Forelimb muscle (tissue), 1 donor: ENCODE data around the gene RAB43. TPM values are rescaled to one million over a fixed set of nuclear protein-coding genes. Genes with fewer than 3 reads are reported as not detected.
"Not testable (repeated sequence)": the region's sequence is repeated elsewhere in the genome, so short reads cannot be mapped to it uniquely, and the experiment has no call there.

Experiments used
- DNase-seq: peaks from one replicate; pipeline ENCODE4 v3.0.0-alpha.2; 2013; ENCODE audit warnings: low read depth
- polyA plus RNA-seq: library from polyadenylated mRNA; unstranded; fragments of 120-200 nt; gene quantifications from one replicate; pipeline ENCODE4 v1.2.1, GENCODE V29; 2013; ENCODE audit not compliant: insufficient read length

RAB43 gene
- 2.7 TPM for polyA plus RNA-seq

- no peak for DNase-seq
Observed at GRCh38 chr3:129121792-129122411, at the start of gene RAB43. TSS of gene RAB43 (minus strand) at chr3:129121804. CDS start at chr3:129121489, 315 bp downstream.

GRCh38 chr3:129166579-129167332, 45.2 kb upstream of the RAB43 start:
- DNase-seq = no peak

- DNase-seq = not testable (repeated sequence)
Observed at GRCh38 chr3:129165594-129165993, 44.0 kb upstream of the RAB43 start.

DNA sequence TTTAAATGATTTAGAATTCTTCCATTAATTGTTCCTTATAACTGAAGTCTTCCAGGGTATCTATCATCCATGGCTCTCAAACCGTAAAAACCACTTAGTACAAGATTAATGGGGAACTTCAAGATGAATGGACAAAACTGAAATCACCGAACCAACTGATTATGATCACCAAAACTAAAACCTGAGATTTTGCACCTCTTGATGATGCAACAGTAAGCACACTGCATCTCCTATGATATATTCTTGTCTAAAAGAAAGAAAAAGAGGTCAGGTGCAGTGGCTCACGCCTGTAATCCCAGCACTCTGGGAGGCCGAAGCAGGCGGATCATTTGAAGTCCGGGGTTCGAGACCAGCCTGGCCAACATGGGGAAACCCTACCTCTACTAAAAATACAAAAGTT, 42.9 kb upstream of the RAB43 start:
- DNase-seq = no peak

- no peak for DNase-seq
Observed at GRCh38 chr3:129162729-129163579, 41.4 kb upstream of the RAB43 start.

DNA sequence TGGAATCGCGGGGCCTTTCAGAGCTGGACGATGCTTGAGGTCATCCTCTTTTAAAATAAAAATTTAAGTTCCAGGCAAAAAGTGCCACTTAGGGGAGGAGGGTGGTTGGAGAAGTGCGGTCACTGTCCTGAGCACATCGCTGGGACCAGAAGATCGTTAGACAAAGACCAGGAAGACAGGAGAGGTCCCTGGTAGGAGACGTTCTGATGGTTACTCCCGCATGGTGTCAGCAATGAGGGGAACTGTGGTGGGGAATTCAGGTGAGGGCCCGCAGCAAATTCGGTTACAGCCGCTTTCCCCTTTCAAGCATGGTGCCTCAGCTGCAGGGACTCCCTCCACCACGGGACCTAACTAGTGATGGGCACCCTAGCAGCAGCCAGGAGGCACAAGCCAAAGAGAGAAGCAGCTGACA, 40.3 kb upstream of the RAB43 start:
- no peak for DNase-seq

DNA sequence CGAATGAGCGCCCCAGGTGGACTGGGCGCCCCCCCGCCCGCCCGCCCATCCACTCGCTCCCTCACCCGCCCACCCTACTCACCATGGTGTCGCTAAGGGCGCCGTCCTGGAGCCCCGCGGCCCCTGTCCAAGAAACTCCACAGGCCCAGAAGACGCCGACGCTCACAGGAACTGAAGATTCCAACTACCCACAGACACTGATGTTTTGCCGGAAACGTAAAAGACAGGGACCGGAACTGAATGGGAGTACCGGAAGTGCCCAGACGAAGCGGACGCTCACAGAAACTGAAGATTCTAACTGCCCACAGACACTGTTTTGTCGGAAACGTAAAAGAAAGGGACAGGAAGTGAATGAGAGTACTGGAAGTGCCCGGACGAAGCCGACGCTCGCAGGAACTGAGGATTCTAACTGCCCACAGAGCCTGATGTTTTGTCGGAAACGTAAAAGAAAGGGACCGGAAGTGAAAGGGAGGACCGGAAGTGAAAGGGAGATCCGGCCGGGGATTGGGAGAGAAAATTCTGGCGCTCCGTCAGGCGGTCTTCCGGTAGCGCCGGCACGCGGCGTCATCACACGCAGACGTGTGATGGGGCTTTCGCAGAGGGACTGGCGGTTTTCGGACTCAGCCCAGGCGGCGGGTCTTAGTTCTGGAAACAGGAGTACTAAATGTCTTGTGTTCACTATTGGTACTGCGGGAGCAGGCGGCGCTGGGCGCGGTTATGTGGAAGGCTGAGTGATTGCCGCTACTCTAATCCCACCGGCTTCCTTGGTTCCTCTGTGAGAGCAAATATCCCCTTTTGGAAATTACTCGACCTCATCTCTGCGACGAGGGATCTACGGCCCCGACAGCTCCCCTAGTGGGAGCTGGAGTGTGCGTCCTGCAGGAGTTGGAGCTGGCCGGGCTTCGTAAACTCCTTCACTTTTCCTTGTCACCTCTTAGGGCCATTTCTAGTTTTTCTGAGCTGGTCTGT, 39.6 kb upstream of the RAB43 start, which contains the start of gene ISY1:
Gene ISY1, minus strand, starts transcription at position 173 of the 969 bp plus-strand sequence. Its CDS starts 88 bp downstream, at position 85.
- peak; percentile 95 for DNase-seq

- no peak for DNase-seq
Observed at GRCh38 chr3:129144786-129145185, 23.2 kb upstream of the RAB43 start.

DNA sequence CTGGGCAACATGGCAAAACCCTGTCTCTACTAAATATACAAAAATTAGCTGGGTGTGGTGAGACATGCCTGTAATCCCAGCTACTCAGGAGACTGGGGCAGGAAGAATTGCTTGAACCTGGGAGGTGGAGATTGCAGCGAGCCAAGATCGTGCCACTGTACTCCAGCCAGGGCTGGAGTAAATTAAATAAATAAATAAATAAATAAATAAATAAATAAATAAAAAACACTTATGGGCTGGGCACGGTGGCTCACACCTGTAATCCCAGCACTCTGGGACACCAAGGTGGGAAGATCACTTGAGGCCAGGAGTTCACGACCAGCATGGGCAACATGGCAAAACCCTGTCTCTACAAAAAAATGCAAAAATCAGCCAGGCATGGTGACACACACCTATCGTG, 19.4 kb upstream of the RAB43 start:
- not testable (repeated sequence) for DNase-seq

DNA sequence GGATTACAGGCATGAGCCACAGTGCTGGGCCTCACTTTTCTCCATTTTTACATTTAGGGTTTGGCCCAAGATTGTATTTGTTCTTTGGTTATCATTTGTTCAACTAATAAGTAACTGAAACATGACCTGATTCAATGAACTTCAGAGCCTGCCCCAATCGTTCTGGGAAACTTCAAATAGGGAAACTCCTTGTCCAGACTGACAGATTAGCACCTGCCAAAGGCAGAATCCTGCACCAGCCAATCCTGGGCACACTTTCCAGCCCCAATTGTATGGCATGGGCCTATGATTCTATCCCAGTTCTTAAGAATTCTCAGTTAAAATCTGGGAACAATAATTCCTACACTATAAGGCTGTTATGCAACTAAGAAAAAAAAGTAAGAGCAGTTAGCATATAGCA, 18.3 kb upstream of the RAB43 start:
- no peak for DNase-seq

GRCh38 chr3:129136275-129136674, 14.7 kb upstream of the RAB43 start:
- DNase-seq = not testable (repeated sequence)

DNA sequence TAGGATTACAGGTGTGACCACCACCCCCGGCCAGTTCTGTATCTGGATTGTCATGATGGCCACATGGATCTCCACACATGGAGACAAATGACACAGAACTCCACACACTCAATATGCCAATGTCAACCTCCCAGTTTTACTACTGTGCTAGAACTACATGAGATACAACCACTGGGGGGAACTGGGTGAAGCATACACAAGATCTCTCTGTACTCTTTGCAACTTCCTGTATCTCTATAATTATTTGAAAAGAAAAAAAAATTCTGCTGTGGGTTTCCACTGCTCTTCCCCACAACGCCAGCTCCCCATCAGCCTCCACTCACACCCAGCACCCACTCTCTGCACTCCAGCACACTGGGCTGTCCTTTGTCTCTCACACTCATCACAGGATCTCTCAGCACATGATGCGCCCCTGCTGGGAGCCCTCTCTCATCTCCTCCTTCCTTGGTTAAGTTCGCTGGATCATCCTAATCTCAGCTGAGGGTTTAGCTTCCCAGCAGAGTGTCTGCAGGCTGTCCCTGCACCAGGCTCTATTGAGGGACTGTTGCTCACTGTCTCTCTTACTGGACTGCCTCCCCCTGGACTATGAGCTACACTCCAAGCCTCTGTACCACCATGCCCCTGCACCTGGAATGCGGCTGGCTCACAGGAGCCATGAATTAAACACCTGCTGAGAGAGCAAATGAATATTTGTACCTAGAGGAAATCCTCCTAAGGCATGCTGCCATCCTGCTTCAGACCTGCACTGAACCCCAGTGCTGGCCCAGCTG, 10.7 kb upstream of the RAB43 start:
- DNase-seq = no peak

GRCh38 chr3:129131465-129132088, 10.0 kb upstream of the RAB43 start:
- DNase-seq = no peak

DNA sequence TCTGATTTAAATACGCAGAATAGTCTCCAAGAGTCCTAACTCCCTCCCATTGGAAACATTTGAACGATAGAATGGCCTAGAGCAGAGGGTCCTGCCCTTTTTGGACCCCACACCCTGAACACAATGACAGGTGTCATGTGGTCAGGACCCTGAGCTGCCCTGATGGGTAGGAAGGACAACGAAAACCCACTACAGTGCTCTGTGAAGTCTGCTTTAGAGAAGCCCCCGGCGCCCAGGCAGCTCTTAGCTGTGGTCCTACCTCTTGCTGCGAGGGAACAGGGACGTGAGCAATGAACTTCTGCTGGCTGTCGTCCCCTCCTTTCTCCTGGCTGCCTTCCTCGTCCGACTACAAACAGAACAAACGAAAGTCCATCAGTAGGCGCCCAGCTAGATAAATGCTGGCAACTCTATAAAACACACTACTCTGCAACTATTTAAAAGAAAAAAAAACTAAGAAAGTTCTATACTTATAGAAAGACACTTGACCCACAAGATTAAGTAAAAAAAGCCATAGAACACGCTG, 8.7 kb upstream of the RAB43 start:
- no peak for DNase-seq

DNA sequence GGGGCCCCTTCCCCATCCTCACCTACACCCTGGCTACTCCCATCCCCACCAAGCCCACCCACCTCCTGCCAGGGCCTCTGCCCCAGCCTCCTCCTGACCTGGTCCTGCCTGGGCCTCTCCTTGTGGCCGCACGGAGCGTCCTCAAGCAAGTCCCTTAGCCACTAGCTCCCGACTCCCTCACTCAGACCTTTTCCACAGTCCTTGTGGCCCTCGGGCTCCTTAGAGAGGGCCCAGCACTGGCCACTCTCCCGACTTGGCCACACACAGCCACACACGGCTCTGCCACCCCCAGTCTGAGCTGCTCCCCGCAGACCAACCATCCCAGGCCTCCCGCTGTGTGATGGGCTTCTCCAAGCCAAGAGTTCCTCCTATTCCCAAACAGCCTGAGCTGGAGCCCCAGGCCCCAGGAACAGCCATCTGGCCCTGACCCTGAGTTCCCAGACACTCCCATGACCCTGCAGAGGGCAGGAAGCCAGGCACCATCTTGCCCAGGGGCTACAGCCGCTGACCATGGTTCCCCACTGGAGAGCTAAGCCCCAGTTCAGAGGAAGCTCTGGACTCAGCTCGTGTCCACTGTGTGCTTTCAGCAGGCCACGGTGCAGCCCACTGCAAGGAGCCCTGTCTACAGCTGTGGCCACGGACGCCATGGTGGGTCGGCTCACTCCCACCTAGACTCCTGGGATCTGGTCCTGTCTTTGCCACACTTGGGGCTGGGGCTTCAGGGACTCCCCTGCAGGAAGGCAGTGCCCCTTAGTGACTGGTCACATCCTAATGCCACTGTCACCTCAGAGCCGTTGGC, 7.0 kb upstream of the RAB43 start:
- no peak for DNase-seq

DNA sequence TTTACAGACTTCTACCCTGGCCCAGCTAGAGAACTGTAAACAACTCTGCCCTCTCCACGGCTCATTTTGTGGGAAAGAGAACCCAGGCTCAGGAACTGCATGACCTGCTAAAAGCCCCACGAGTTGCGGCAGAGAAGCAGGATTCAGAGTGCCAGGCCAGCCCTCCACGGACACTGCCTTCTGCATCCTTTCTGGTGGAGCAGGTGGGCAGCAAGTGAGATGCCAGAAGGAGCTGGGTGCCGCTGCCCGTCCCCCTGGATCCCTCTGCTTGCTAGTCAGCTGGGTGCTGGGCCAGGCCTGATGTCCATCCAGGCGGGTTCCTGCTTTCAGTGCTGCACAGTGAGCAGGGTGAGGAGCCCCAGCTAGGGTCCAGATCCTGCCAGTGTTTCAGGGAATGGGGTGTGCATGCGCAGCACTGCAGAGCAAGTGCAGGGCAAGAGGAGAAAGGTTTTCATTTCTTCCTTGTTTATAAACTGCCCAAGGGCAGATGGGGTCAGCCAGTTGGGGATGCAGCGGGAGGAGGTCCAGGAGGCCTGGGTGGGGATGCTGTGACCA, 5.2 kb upstream of the RAB43 start:
- DNase-seq = no peak

GRCh38 chr3:129123314-129124060, 1.9 kb upstream of the RAB43 start:
- no peak for DNase-seq
